ENCODE measurements around the gene POLR1D.
A peak's percentile ranks its signal among the peaks of the same experiment; 100 is the strongest.

DNA sequence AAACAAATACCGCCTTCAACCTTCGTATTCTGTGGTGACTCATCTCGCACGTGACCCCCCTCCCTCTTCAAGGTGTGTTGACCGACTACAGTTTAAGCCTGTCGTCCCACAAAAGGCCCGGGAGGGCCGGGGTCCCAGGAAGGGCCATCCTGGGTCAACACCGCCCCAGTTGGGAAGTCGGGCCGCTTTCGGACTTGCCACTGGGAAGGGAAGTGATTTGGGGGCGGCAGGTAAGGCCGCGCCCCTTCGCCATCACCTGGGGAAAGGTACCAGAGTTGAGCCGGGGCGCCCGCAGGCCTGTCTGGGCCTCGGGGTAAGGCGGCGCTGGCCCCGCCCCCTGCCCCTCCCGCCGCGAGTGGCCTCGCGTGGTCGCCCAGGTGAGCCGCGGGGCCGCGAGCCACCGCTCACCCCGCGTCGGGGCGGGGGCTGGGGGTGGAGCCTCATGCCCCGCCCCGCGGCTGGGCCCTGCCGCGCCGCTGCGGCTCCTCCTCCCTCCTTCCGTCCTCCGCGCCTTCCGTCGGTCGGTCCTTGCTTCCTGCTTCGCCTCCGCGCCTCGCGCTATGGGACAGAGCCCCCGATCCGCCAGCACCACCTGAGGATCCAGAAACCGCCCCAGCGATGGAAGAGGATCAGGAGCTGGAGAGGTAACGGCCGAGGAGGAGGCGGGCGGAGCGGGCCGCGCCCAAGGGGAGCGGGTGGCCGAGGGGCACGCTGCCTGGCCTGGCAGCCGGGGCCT is at the start of gene POLR1D:
- TF ChIP-seq POLR2A (IDR thresholded peaks at IDR 0.05) = peak; percentile 61 to 73
- TF ChIP-seq, protein P1, sequence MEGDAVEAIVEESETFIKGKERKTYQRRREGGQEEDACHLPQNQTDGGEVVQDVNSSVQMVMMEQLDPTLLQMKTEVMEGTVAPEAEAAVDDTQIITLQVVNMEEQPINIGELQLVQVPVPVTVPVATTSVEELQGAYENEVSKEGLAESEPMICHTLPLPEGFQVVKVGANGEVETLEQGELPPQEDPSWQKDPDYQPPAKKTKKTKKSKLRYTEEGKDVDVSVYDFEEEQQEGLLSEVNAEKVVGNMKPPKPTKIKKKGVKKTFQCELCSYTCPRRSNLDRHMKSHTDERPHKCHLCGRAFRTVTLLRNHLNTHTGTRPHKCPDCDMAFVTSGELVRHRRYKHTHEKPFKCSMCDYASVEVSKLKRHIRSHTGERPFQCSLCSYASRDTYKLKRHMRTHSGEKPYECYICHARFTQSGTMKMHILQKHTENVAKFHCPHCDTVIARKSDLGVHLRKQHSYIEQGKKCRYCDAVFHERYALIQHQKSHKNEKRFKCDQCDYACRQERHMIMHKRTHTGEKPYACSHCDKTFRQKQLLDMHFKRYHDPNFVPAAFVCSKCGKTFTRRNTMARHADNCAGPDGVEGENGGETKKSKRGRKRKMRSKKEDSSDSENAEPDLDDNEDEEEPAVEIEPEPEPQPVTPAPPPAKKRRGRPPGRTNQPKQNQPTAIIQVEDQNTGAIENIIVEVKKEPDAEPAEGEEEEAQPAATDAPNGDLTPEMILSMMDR (IDR thresholded peaks at IDR 0.05) = peak in 1 of 4 experiments; percentile 5
